LNCaP clone FGC (cell line): ENCODE results near the gene CSF2.

Experiments
- DNase-seq: peaks from one replicate; pipeline ENCODE4 v3.0.0-alpha.2; 2011; ENCODE audit warnings: low read depth
- H3K4me3 ChIP-seq: 2 replicates; pipeline ENCODE4 v1.5.1; 2011; ENCODE audit warnings: mild to moderate bottlenecking, low read depth, low read length, control low read depth
- CTCF ChIP-seq: IDR thresholded peaks from 2 replicates; pipeline ENCODE4 v1.5.1; 2012; ENCODE audit warnings: mild to moderate bottlenecking; ENCODE audit not compliant: control insufficient read depth, insufficient read depth; ENCODE audit errors: extremely low read depth

CSF2 gene

GRCh38 chr5:132054031-132054696 is 19.4 kb upstream of the CSF2 start:
- TF ChIP-seq CTCF: no peak
- DNase-seq: no peak
- no peak overlapping the region for H3K4me3 ChIP-seq

- TF ChIP-seq CTCF: no peak
- DNase-seq: no peak
- no peak overlapping the region for H3K4me3 ChIP-seq
Observed at GRCh38 chr5:132054697-132055440, 18.7 kb upstream of the CSF2 start.

- no peak for TF ChIP-seq CTCF
- no peak overlapping the region for H3K4me3 ChIP-seq
- no peak for DNase-seq
Observed at GRCh38 chr5:132055441-132055807, 18.2 kb upstream of the CSF2 start.

- TF ChIP-seq CTCF: no peak
- no peak overlapping the region for H3K4me3 ChIP-seq
- DNase-seq: no peak
Observed at GRCh38 chr5:132055808-132056609, 17.6 kb upstream of the CSF2 start.

GRCh38 chr5:132056610-132057497 is 16.7 kb upstream of the CSF2 start:
- no peak for DNase-seq
- no peak overlapping the region for H3K4me3 ChIP-seq
- no peak for TF ChIP-seq CTCF

GRCh38 chr5:132057498-132058255 is 15.9 kb upstream of the CSF2 start:
- no peak overlapping the region for H3K4me3 ChIP-seq
- DNase-seq: no peak
- TF ChIP-seq CTCF: no peak
